Neural cell (in vitro differentiated cells): ENCODE results near the gene NELFA. TPM values are rescaled to one million over a fixed set of nuclear protein-coding genes. Genes with fewer than 3 reads are reported as not detected.

Experiments
- H2AFZ ChIP-seq: fragments of 200-600, 300-800 bp; sonication (generic), shearing (Covaris generic); 2 replicates; pipeline ENCODE4 v1.6.0; 2014; ENCODE audit warnings: low read depth, mild to moderate bottlenecking, antibody characterized with exemption, low read length, moderate library complexity
- H3F3A ChIP-seq: fragments of 200-600 bp; shearing (Covaris generic); 2 replicates; pipeline ENCODE4 v1.6.1; 2016; ENCODE audit warnings: mild to moderate bottlenecking, moderate library complexity, mixed read lengths, antibody characterized with exemption, low read length; ENCODE audit not compliant: insufficient read depth, poor library complexity, severe bottlenecking
- H3K27ac ChIP-seq: fragments of 200-600, 300-800 bp; sonication (generic), shearing (Covaris generic); 2 replicates; pipeline ENCODE4 v1.5.1; 2014; ENCODE audit warnings: mild to moderate bottlenecking, low read length, moderate library complexity
- H3K27me3 ChIP-seq: fragments of 300-800, 200-600 bp; sonication (generic), shearing (Covaris generic); 2 replicates; pipeline ENCODE4 v1.6.0; 2014; ENCODE audit warnings: mild to moderate bottlenecking, low read depth, low read length, moderate library complexity; ENCODE audit not compliant: insufficient read depth
- H3K36me3 ChIP-seq: fragments of 300-800, 200-600 bp; sonication (generic), shearing (Covaris generic); 2 replicates; pipeline ENCODE4 v1.5.1; 2014; ENCODE audit warnings: mild to moderate bottlenecking, antibody characterized with exemption, low read length, moderate library complexity; ENCODE audit not compliant: insufficient read depth
- H3K4me2 ChIP-seq: fragments of 300-800, 200-600 bp; sonication (generic), shearing (Covaris generic); 2 replicates; pipeline ENCODE4 v1.6.0; 2014; ENCODE audit warnings: mild to moderate bottlenecking, low read length
- H3K4me3 ChIP-seq: fragments of 300-800, 200-600 bp; sonication (generic), shearing (Covaris generic); 2 replicates; pipeline ENCODE4 v1.5.1; 2014; ENCODE audit warnings: mild to moderate bottlenecking, low read length, moderate library complexity
- H3K79me2 ChIP-seq: fragments of 200-600 bp; shearing (Covaris generic); replicated peaks from 2 replicates; pipeline ENCODE4 v1.6.0; 2014; ENCODE audit warnings: mild to moderate bottlenecking, low read length, moderate library complexity; ENCODE audit not compliant: insufficient read depth
- H3K9ac ChIP-seq: fragments of 300-800, 200-600 bp; sonication (generic), shearing (Covaris generic); 2 replicates; pipeline ENCODE4 v1.6.1; 2016; ENCODE audit warnings: mild to moderate bottlenecking, low read length, mixed read lengths
- H3K9me2 ChIP-seq: fragments of 200-600 bp; shearing (Covaris generic); 2 replicates; pipeline ENCODE4 v1.6.1; 2016; ENCODE audit warnings: mild to moderate bottlenecking, low read length, mixed read lengths; ENCODE audit not compliant: insufficient read depth
- H3K9me3 ChIP-seq: fragments of 200-600, 300-800 bp; sonication (generic), shearing (Covaris generic); 2 replicates; pipeline ENCODE4 v1.6.1; 2016; ENCODE audit warnings: mild to moderate bottlenecking, mixed run types, low read length, moderate library complexity, mixed read lengths
- H4K20me1 ChIP-seq: fragments of 200-600 bp; shearing (Covaris generic); 2 replicates; pipeline ENCODE4 v1.6.1; 2016; ENCODE audit warnings: mild to moderate bottlenecking, mixed run types; ENCODE audit not compliant: insufficient read depth
- CTCF ChIP-seq: fragments of 450-650 bp; IDR thresholded peaks from 2 replicates; pipeline ENCODE4 v1.5.1; 2014; ENCODE audit warnings: antibody characterized with exemption, mild to moderate bottlenecking, moderate library complexity; ENCODE audit not compliant: poor library complexity, severe bottlenecking
- EP300 ChIP-seq: fragments of 450-650 bp; conservative IDR thresholded peaks from 2 replicates; pipeline ENCODE4 v1.6.1; 2014; ENCODE audit warnings: antibody characterized with exemption, mild to moderate bottlenecking, moderate library complexity; ENCODE audit not compliant: poor library complexity, severe bottlenecking
- MXI1 ChIP-seq: fragments of 450-650 bp; conservative IDR thresholded peaks from 2 replicates; pipeline ENCODE4 v1.6.1; 2014; ENCODE audit warnings: antibody characterized with exemption, mild to moderate bottlenecking; ENCODE audit not compliant: poor library complexity, severe bottlenecking
- POLR2AphosphoS5 ChIP-seq: IDR thresholded peaks from 2 replicates; pipeline ENCODE4 v1.6.1; 2012
- RAD21 ChIP-seq: fragments of 450-650 bp; conservative IDR thresholded peaks from 2 replicates; pipeline ENCODE4 v1.6.1; 2014; ENCODE audit warnings: antibody characterized with exemption, mild to moderate bottlenecking, moderate library complexity
- REST ChIP-seq: IDR thresholded peaks from 2 replicates; pipeline ENCODE4 v1.6.1; 2012; ENCODE audit warnings: borderline replicate concordance
- SMC3 ChIP-seq: fragments of 450-650 bp; conservative IDR thresholded peaks from 2 replicates; pipeline ENCODE4 v1.6.1; 2014; ENCODE audit warnings: antibody characterized with exemption, mild to moderate bottlenecking, moderate library complexity; ENCODE audit not compliant: poor library complexity
- TAF1 ChIP-seq: IDR thresholded peaks from 2 replicates; pipeline ENCODE4 v1.6.1; 2012; ENCODE audit warnings: low read depth
- polyA plus RNA-seq: library from polyadenylated mRNA; depleted of rRNA; stranded (reverse); fragments of >200 nt; gene quantifications from 2 replicates; pipeline ENCODE4 v1.2.3, GENCODE V29; 2014

Gene NELFA
- polyA plus RNA-seq, 1 donor from 2014 or later, result 40.5 TPM

- Histone ChIP-seq H3F3A (no peaks in the 10 kb centered on the region), H2AFZ (no peak overlapping the region), H3K4me3 (no peak overlapping the region), H3K79me2 (no peaks in the 10 kb centered on the region), H3K9ac (no peak overlapping the region), H3K36me3 (peaks cover 24% of the 10 kb centered on the region), H3K9me2 (no peaks in the 10 kb centered on the region), H3K4me2 (no peak overlapping the region), H3K27me3 (no peaks in the 10 kb centered on the region), H4K20me1 (no peaks in the 10 kb centered on the region), H3K9me3 (no peaks in the 10 kb centered on the region), H3K27ac (no peak overlapping the region)
- TF ChIP-seq CTCF (no peak), EP300 (no peak)
These were observed 23.5 kb downstream of the NELFA start for GRCh38 chr4:1985294-1985693.

- peaks cover 29% of the 10 kb centered on the region for H3K36me3 ChIP-seq
- H3K79me2 ChIP-seq, result no peaks in the 10 kb centered on the region
- TF ChIP-seq CTCF (no peak), POLR2AphosphoS5 (no peak)
These were observed 24.2 kb downstream of the NELFA start for GRCh38 chr4:1984406-1985191.

GRCh38 chr4:1983846-1984405, 24.8 kb downstream of the NELFA start:
- Histone ChIP-seq H3K9ac (no peak overlapping the region), H3K36me3 (peaks cover 29% of the 10 kb centered on the region), H3K79me2 (no peaks in the 10 kb centered on the region), H3K9me2 (no peaks in the 10 kb centered on the region), H3K27ac (no peak overlapping the region), H4K20me1 (no peaks in the 10 kb centered on the region), H3K4me3 (no peak overlapping the region), H3K27me3 (no peaks in the 10 kb centered on the region), H3K4me2 (no peak overlapping the region), H2AFZ (no peak overlapping the region), H3K9me3 (no peaks in the 10 kb centered on the region), H3F3A (no peaks in the 10 kb centered on the region)
- no peak for TF ChIP-seq RAD21
- no peak for TF ChIP-seq MXI1
- no peak for TF ChIP-seq POLR2AphosphoS5
- no peak for TF ChIP-seq CTCF
- TF ChIP-seq EP300, result no peak
- TF ChIP-seq REST, result no peak
- no peak for TF ChIP-seq SMC3
- no peak for TF ChIP-seq TAF1

More at GRCh38 chr4:1984406-1985191, 24.2 kb downstream of the NELFA start:
- no peaks in the 10 kb centered on the region for H3F3A ChIP-seq
- H2AFZ ChIP-seq, result no peak overlapping the region
- H3K27me3 ChIP-seq, result no peaks in the 10 kb centered on the region
- H3K9me2 ChIP-seq, result no peaks in the 10 kb centered on the region
- H3K27ac ChIP-seq, result no peak overlapping the region
- no peak overlapping the region for H3K4me3 ChIP-seq
- no peak overlapping the region for H3K4me2 ChIP-seq
- no peak overlapping the region for H3K9ac ChIP-seq
- H3K9me3 ChIP-seq, result no peaks in the 10 kb centered on the region
- H4K20me1 ChIP-seq, result no peaks in the 10 kb centered on the region
